H1 (cell line): ENCODE data around the gene ROM1. TPM values are rescaled to one million over a fixed set of nuclear protein-coding genes. Genes with fewer than 3 reads are reported as not detected.

Source experiments
- CTCF ChIA-PET: fragments of 300-600 bp; sonication (Branson Sonifier 250); formaldehyde crosslinking; loops from one replicate; lab custom pipeline; 2021; ENCODE audit not compliant: partially characterized antibody; lab: Charles Lee
- POLR2A ChIA-PET: fragments of 300-600 bp; sonication (Branson Sonifier 250); formaldehyde crosslinking; loops from one replicate; lab custom pipeline; 2021; ENCODE audit warnings: inconsistent platforms; ENCODE audit not compliant: partially characterized antibody; lab: Charles Lee
- DNase-seq, 2 experiments: peaks; one replicate each; pipeline versions ENCODE4 v3.0.0 to v3.0.0-alpha.2; 2010 to 2022; ENCODE audit warnings: low spot score in 2 of 2, low read depth in 1 of 2, mixed read lengths in 1 of 2
- FAIRE-seq: peaks from 2 replicates; lab custom pipeline; 2011; peaks lifted over from hg19 to GRCh38; lab: Jason Lieb, UNC
- H2AFZ ChIP-seq: 2 replicates; pipeline ENCODE4 v1.8.1; 2012; ENCODE audit warnings: low read length, inconsistent platforms
- H2AK5ac ChIP-seq: 2 replicates; pipeline ENCODE4 v1.6.1; 2013; ENCODE audit warnings: low read depth, low read length
- H2BK120ac ChIP-seq: replicated peaks from 2 replicates; pipeline ENCODE3; 2013; ENCODE audit warnings: low read depth, low read length, inconsistent platforms
- H2BK12ac ChIP-seq: 2 replicates; pipeline ENCODE4 v1.6.1; 2013; ENCODE audit warnings: low read depth, low read length
- H2BK15ac ChIP-seq: 2 replicates; pipeline ENCODE4 v1.6.1; 2013; ENCODE audit warnings: low read length
- H2BK20ac ChIP-seq: 2 replicates; pipeline ENCODE4 v1.6.1; 2013; ENCODE audit warnings: low read length
- H2BK5ac ChIP-seq: 2 replicates; pipeline ENCODE4 v1.6.1; 2013; ENCODE audit warnings: low read depth, low read length
- H3K14ac ChIP-seq: 2 replicates; pipeline ENCODE4 v1.6.1; 2013; ENCODE audit warnings: inconsistent platforms; ENCODE audit not compliant: insufficient read length
- H3K18ac ChIP-seq: 2 replicates; pipeline ENCODE4 v1.6.1; 2013; ENCODE audit warnings: low read length; ENCODE audit errors: extremely low read depth
- H3K23ac ChIP-seq: 2 replicates; pipeline ENCODE4 v1.6.1; 2013; ENCODE audit warnings: inconsistent platforms; ENCODE audit not compliant: insufficient read length
- H3K23me2 ChIP-seq: 2 replicates; pipeline ENCODE4 v1.6.1; 2013; ENCODE audit warnings: low read depth, low read length
- H3K27ac ChIP-seq: 2 replicates; pipeline ENCODE4 v1.6.1; 2011; ENCODE audit warnings: low read depth, low read length, inconsistent platforms
- H3K27me3 ChIP-seq, 4 experiments: replicated peaks in 1 of 4; 1 replicate in 1 of 4; 2 replicates in 3 of 4; pipeline versions ENCODE4 v1.6.1 to v1.8.1; 2011 to 2013; ENCODE audit warnings: low read length in 3 of 4, mild to moderate bottlenecking in 3 of 4, inconsistent platforms in 2 of 4, mixed read lengths in 2 of 4, moderate library complexity in 1 of 4; ENCODE audit not compliant: control insufficient read depth in 3 of 4, insufficient read depth in 3 of 4; ENCODE audit errors: extremely low read depth in 1 of 4
- H3K36me3 ChIP-seq, 4 experiments: 2 replicates each; pipeline versions ENCODE4 v1.6.1 to v1.8.1; 2011 to 2013; ENCODE audit warnings: mild to moderate bottlenecking in 4 of 4, low read length in 3 of 4, moderate library complexity in 2 of 4, control low read depth in 1 of 4, inconsistent platforms in 1 of 4; ENCODE audit not compliant: insufficient read depth in 4 of 4, control insufficient read depth in 2 of 4
- H3K4ac ChIP-seq: replicated peaks from 2 replicates; pipeline ENCODE3; 2013; ENCODE audit warnings: low read length, low read depth, mixed read lengths, inconsistent platforms; ENCODE audit not compliant: insufficient read length
- H3K4me1 ChIP-seq, 4 experiments: replicated peaks in 1 of 4; 1 replicate in 1 of 4; 2 replicates in 3 of 4; pipeline versions ENCODE4 v1.6.1 to v1.8.1; 2011 to 2013; ENCODE audit warnings: low read length in 3 of 4, inconsistent platforms in 2 of 4, mixed read lengths in 1 of 4; ENCODE audit not compliant: insufficient read depth in 4 of 4, control insufficient read depth in 3 of 4
- H3K4me2 ChIP-seq, 2 experiments: 2 replicates each; pipeline versions ENCODE4 v1.6.1 to v1.8.1; 2011 to 2013; ENCODE audit warnings: low read depth in 2 of 2, low read length in 2 of 2, control low read depth in 1 of 2, inconsistent platforms in 1 of 2, mild to moderate bottlenecking in 1 of 2; ENCODE audit not compliant: insufficient read depth in 1 of 2
- H3K4me3 ChIP-seq, 4 experiments: fragments of 200-600, 300-600 bp in 1 of 4; sonication (generic), shearing (Covaris generic), sonication (Bioruptor Twin) in 1 of 4; 2 replicates each; pipeline versions ENCODE4 v1.5.1 to v1.8.1; 2011 to 2016; ENCODE audit warnings: low read length in 4 of 4, low read depth in 3 of 4, control low read depth in 2 of 4, inconsistent platforms in 2 of 4, mild to moderate bottlenecking in 2 of 4, mixed read lengths in 1 of 4, moderate library complexity in 1 of 4; ENCODE audit not compliant: insufficient read depth in 2 of 4; ENCODE audit errors: extremely low read depth in 1 of 4
- H3K56ac ChIP-seq: replicated peaks from 2 replicates; pipeline ENCODE3; 2013; ENCODE audit warnings: low read depth, mild to moderate bottlenecking, mixed read lengths, low read length, inconsistent platforms; ENCODE audit not compliant: insufficient read length
- H3K79me1 ChIP-seq: 2 replicates; pipeline ENCODE4 v1.6.1; 2013; ENCODE audit warnings: low read depth, low read length, control low read depth
- H3K79me2 ChIP-seq, 2 experiments: 2 replicates each; pipeline versions ENCODE4 v1.6.1 to v1.8.1; 2012 to 2013; ENCODE audit warnings: low read length in 2 of 2, mild to moderate bottlenecking in 2 of 2, inconsistent platforms in 1 of 2; ENCODE audit not compliant: insufficient read depth in 2 of 2, control insufficient read depth in 1 of 2
- H3K9ac ChIP-seq, 4 experiments: replicated peaks in 1 of 4; 1 replicate in 1 of 4; 2 replicates in 3 of 4; pipeline versions ENCODE4 v1.6.1 to v1.8.1; 2011 to 2013; ENCODE audit warnings: low read depth in 3 of 4, low read length in 3 of 4, control low read depth in 2 of 4, mild to moderate bottlenecking in 2 of 4, moderate library complexity in 2 of 4, inconsistent platforms in 1 of 4; ENCODE audit errors: extremely low read depth in 1 of 4
- H3K9me3 ChIP-seq, 2 experiments: 2 replicates each; pipeline versions ENCODE4 v1.6.1 to v1.8.1; 2012 to 2013; ENCODE audit warnings: mild to moderate bottlenecking in 2 of 2, moderate library complexity in 2 of 2, control low read depth in 1 of 2, inconsistent platforms in 1 of 2, low read depth in 1 of 2, low read length in 1 of 2, mixed read lengths in 1 of 2; ENCODE audit not compliant: insufficient read depth in 2 of 2
- H4K20me1 ChIP-seq, 2 experiments: replicated peaks in 1 of 2; 2 replicates each; pipeline versions ENCODE3 to v1.8.1; 2011 to 2013; ENCODE audit warnings: inconsistent platforms in 2 of 2, low read length in 2 of 2, mild to moderate bottlenecking in 1 of 2; ENCODE audit not compliant: insufficient read depth in 2 of 2, control insufficient read depth in 1 of 2
- H4K5ac ChIP-seq: 2 replicates; pipeline ENCODE4 v1.6.1; 2013; ENCODE audit warnings: low read length, low read depth, mixed read lengths, inconsistent platforms; ENCODE audit not compliant: insufficient read length
- H4K8ac ChIP-seq: 2 replicates; pipeline ENCODE4 v1.8.0; 2013; ENCODE audit warnings: mild to moderate bottlenecking, moderate library complexity, low read length, inconsistent platforms; ENCODE audit not compliant: insufficient read depth; ENCODE audit errors: extremely low read depth
- H4K91ac ChIP-seq: replicated peaks from 2 replicates; pipeline ENCODE3; 2013; ENCODE audit warnings: low read length, mixed read lengths, inconsistent platforms; ENCODE audit not compliant: insufficient read length
- ASH2L ChIP-seq: fragments of 200-600, 300-600 bp; sonication (generic); IDR thresholded peaks from one replicate; pipeline ENCODE4 v1.7.1; 2017; ENCODE audit warnings: low read length
- CBX5 ChIP-seq: fragments of 300-800, 300-1000 bp; sonication (generic); IDR thresholded peaks from 2 replicates; pipeline ENCODE4 v1.7.1; 2016; ENCODE audit warnings: antibody characterized with exemption, low read length, low read depth
- EP300 ChIP-seq, 2 experiments: IDR thresholded peaks; 1 replicate in 1 of 2; 2 replicates in 1 of 2; pipeline ENCODE4 v1.6.1; 2011 to 2012; ENCODE audit warnings: low read depth in 2 of 2, low read length in 2 of 2, mild to moderate bottlenecking in 2 of 2, borderline replicate concordance in 1 of 2, inconsistent platforms in 1 of 2, moderate library complexity in 1 of 2
- KDM1A ChIP-seq: fragments of 200-600, 300-600 bp; sonication (generic); IDR thresholded peaks from 2 replicates; pipeline ENCODE4 v1.7.1; 2016; ENCODE audit warnings: mild to moderate bottlenecking, low read length, borderline replicate concordance
- TAF1 ChIP-seq: IDR thresholded peaks from 2 replicates; pipeline ENCODE4 v1.6.1; 2011; ENCODE audit warnings: mild to moderate bottlenecking, low read depth, low read length
- YY1 ChIP-seq: IDR thresholded peaks from 2 replicates; pipeline ENCODE4 v1.6.1; 2011; ENCODE audit warnings: low read depth, mild to moderate bottlenecking, low read length
- WGBS, 2 experiments: shearing (Covaris generic) in 1 of 2; methylation state at CpG; one replicate each; pipeline versions ENCODE4 v1.1.6 to v1.1.7; 2013 to 2015; ENCODE audit warnings: low lambda C conversion rate in 2 of 2, mixed read lengths in 2 of 2, inconsistent platforms in 1 of 2, low coverage in 1 of 2, missing lambda C conversion rate in 1 of 2; ENCODE audit not compliant: insufficient replicate concordance in 2 of 2, insufficient coverage in 1 of 2, insufficient read length in 1 of 2; ENCODE audit errors: extremely low coverage in 1 of 2, missing lambda C conversion rate in 1 of 2; 5-methylcytosine and 5-hydroxymethylcytosine counted together
- polyA plus RNA-seq, 7 experiments: library from polyadenylated mRNA; depleted of rRNA in 3 of 7; stranded (reverse) in 5 of 7; unstranded in 2 of 7; fragments of >200 nt in 5 of 7; fragments of 200-250 nt in 2 of 7; gene quantifications; 1 replicate in 5 of 7; 2 replicates in 1 of 7; 4 replicates in 1 of 7; pipeline versions ENCODE4 v1.2.1 to v1.2.3, GENCODE V29; 2011 to 2013; ENCODE audit warnings: missing spikeins in 2 of 7, mixed read lengths in 2 of 7
- total RNA-seq: library from RNA; stranded (reverse); fragmentation: NEBNext Ultra II Directional; extraction: Animal tissue kit (Norgen Biotek cat#: 25700); gene quantifications from 2 replicates; pipeline ENCODE4 v1.2.1, GENCODE V29; 2021

The ROM1 gene
- total and polyA plus RNA-seq, 2 of the 8 experiments (the other 6 are each of a cell fraction or from before 2014, with no cell fraction given), result 0.86 to 2.2 TPM

DNA sequence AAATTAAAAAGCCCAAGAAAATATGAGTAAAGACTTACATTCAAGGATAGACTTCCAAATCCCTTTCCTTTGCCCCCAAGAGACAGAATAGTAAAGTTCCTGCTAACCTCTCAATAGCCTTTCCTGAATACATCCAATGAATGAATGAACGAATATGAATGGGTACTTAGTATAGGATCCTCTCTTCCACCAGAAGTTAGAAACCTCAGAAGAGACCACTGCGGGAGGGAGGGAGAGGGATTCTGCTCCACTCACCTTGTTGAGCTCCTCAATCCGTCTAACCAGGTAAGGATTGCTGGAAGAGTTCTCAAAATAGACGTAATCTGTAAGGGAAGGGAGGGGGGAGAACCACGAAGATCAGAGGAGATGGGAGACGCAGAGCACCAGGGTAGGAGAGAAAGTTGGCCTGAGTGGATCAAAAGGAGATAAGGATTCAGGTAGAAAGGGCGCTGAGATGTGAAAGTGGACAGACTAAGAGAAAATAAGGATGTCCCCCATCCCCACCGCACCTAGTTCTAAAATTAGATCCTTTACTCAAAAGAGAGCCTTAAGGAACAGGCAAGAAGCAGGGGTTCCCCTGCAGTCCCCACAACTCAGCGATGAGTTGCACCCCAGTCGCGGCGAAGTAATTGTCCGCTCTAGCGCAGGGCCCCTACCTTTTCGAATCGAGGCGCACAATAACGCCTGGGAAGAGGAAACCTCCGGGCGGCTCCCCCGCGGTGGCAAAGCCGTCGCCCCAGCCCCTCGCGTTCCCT lies 12.5 kb upstream of the ROM1 start:
- peaks cover 17% of the 10 kb centered on the region; the same call in 1 of the 2 replicates for H3K23me2 ChIP-seq
- peak overlapping the region; percentile 79; the same call in 1 of the 2 replicates for H3K27ac ChIP-seq
- no peak overlapping the region for H2BK15ac ChIP-seq
- no peak overlapping the region for H3K23ac ChIP-seq
- 0 out of 2 replicates have a peak overlapping the region, but pooled peaks have one; percentile 27 for H2BK12ac ChIP-seq
- no peaks in the 10 kb centered on the region for H3K9me3 ChIP-seq
- no peaks in the 10 kb centered on the region; the same call in 1 of the 2 replicates for H3K79me1 ChIP-seq
- CTCF ChIA-PET, result interaction anchor here (0.6 to 2.2 kb wide), 8 partner anchors 8 to 188 kb away, joined by 3 to 24 read pairs (median 3); partner anchors contain the start of genes EML3, ROM1 and TUT1
- WGBS, 2 experiments, result 3% methylated on average over 26 of the region's 26 CpGs; no CpG with 5 or more reads in 1 of the 2 experiments
- FAIRE-seq (no peak), DNase-seq (no peak)
- peak overlapping the region; percentile 47 for H4K5ac ChIP-seq
- POLR2A ChIA-PET, result interaction anchor here (0.9 to 12.3 kb wide), 22 partner anchors 9 to 249 kb away, joined by 3 to 235 read pairs (median 4); partner anchors contain the start of genes B3GAT3, C11orf98, CSKMT and EEF1G
- H3K18ac ChIP-seq, result 0 out of 2 replicates have a peak overlapping the region, but pooled peaks have one; percentile 81
- peaks cover 0 to 28% of the 10 kb centered on the region in 2 experiments; a peak in 2 of 4 replicates for H3K79me2 ChIP-seq
- H2AK5ac ChIP-seq, result no peak overlapping the region
- H4K20me1 ChIP-seq, result peaks cover 4 to 11% of the 10 kb centered on the region in 2 experiments
- peaks cover 0 to 13% (median 11%) of the 10 kb centered on the region in 4 experiments; a peak in 6 of 7 replicates for H3K27me3 ChIP-seq
- H2BK20ac ChIP-seq, result no peak overlapping the region
- H2BK120ac ChIP-seq, result no peak overlapping the region
- peaks cover 7 to 32% (median 17%) of the 10 kb centered on the region in 4 experiments for H3K4me1 ChIP-seq
- peaks cover 27 to 30% (median 28%) of the 10 kb centered on the region in 4 experiments for H3K36me3 ChIP-seq
- H2AFZ ChIP-seq, result no peak overlapping the region
- H3K4me2 ChIP-seq, result peak overlapping the region; percentile 72 to 95
- no peak overlapping the region for H2BK5ac ChIP-seq
- H3K56ac ChIP-seq, result peak overlapping the region; percentile 42
- no peak overlapping the region for H3K4ac ChIP-seq
- TF ChIP-seq YY1 (no peak), TAF1 (0 out of 2 replicates have a peak, but pooled peaks have one; percentile 2), ASH2L (peak; percentile 71), KDM1A (no peak), CBX5 (no peak), EP300 (IDR thresholded peaks at IDR 0.05; ENCODE audit: borderline replicate concordance in 1 of 2, low read depth in 2 of 2, low read length in 2 of 2) (no peak)
- TF ChIP-seq, all 59 proteins: peak for 2
- Histone ChIP-seq H3K9ac (peak overlapping the region; percentile 83 to 99 (median 87)), H4K91ac (no peak overlapping the region), H3K4me3 (peak overlapping the region; percentile 74 to 86 (median 84)), H3K14ac (no peak overlapping the region), H4K8ac (peak overlapping the region; percentile 95)
